Esophagus squamous epithelium (tissue), 5 donors: Measurements from ENCODE around the gene TMEM236. TPM values are rescaled to one million over a fixed set of nuclear protein-coding genes. Genes with fewer than 3 reads are reported as not detected.

Experiments used
- DNase-seq: peaks from one replicate; lab custom pipeline; 2025; lab: John Stamatoyannopoulos, UW
- H3K27ac ChIP-seq, 4 donors: fragments of 200-600 bp; sonication (generic); one replicate each; pipeline ENCODE4 v1.5.1; 2016 to 2019; ENCODE audit warnings: mild to moderate bottlenecking in 1 of 4
- H3K27me3 ChIP-seq, 4 donors: fragments of 200-600 bp; sonication (generic); 1 replicate in 3 of 4; 2 replicates in 1 of 4; pipeline versions ENCODE4 v1.5.1 to v1.6.0; 2017 to 2021; ENCODE audit warnings: antibody characterized with exemption in 1 of 4
- H3K36me3 ChIP-seq, 3 donors: fragments of 200-600 bp; sonication (generic); one replicate each; pipeline ENCODE4 v1.5.1; 2016 to 2019
- H3K4me1 ChIP-seq, 3 donors: fragments of 200-600 bp; sonication (generic); one replicate each; pipeline ENCODE4 v1.5.1; 2017 to 2019
- H3K4me3 ChIP-seq, 4 donors: fragments of 200-600 bp; sonication (generic); 1 replicate in 3 of 4; 2 replicates in 1 of 4; pipeline ENCODE4 v1.5.1; 2016 to 2019; ENCODE audit warnings: mild to moderate bottlenecking in 2 of 4, moderate library complexity in 1 of 4
- H3K9me3 ChIP-seq, 3 donors: fragments of 200-600 bp; sonication (generic); one replicate each; pipeline ENCODE4 v1.5.1; 2016 to 2019
- POLR2A ChIP-seq, 4 donors: fragments of 450-650 bp; IDR thresholded peaks; one replicate each; pipeline ENCODE4 v1.6.1; 2017; ENCODE audit warnings: antibody characterized with exemption in 4 of 4, mild to moderate bottlenecking in 4 of 4, moderate library complexity in 3 of 4
- WGBS, 2 donors: methylation state at CpG; one replicate each; pipeline ENCODE4 v1.1.5; 2018; 5-methylcytosine and 5-hydroxymethylcytosine counted together
- intact Hi-C: fragments of 100-400 bp; cut with DNase I; formaldehyde crosslinking; loops from one replicate; pipeline ENCODE4 v1.15.0; 2022
- total RNA-seq, 4 donors: library from RNA; depleted of rRNA; stranded (reverse); fragments of >200 nt; gene quantifications; one replicate each; pipeline ENCODE4 v1.1.0, GENCODE V29; 2016
- TF ChIP-seq, protein P1 (sequence below), 6 experiments: fragments of 450-650 bp in 4 of 6; fragments of 200-600 bp in 2 of 6; sonication (generic) in 2 of 6; IDR thresholded peaks; one replicate each; pipeline ENCODE4 v1.5.1; 2016 to 2019; ENCODE audit warnings: antibody characterized with exemption in 6 of 6, mild to moderate bottlenecking in 4 of 6, moderate library complexity in 4 of 6
- donor health status: DM: yes; HTN: yes; CAD: no.

TMEM236 gene
- total RNA-seq, 4 donors from 2014 or later: 0.04 to 0.76 (median 0.15) TPM

DNA sequence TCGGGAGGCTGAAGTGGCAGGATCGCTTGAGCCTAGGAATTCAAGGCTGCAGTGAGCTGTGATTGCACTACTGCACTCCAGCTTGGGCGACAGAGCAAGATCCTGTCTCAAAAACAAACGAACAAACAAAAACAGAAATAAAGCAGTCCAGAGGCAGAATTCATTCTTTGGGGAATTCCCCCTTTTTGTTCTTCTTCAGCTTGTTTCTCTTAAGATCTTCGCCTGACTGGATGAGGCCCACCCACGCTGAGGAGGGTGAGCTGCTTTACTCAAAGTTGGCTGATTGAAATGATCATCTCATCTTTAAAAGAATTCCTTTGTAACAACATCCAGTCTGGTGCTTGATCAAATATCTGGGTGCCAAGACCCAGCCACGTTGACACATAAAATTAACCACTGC is 67.8 kb downstream of the TMEM236 start:
- intact Hi-C loops: no loop called here
- H3K27ac ChIP-seq: no peak overlapping the region
- DNase-seq: no peak
- H3K4me1 ChIP-seq: no peaks in the 10 kb centered on the region
- H3K27me3 ChIP-seq: no peaks in the 10 kb centered on the region
- no peaks in the 10 kb centered on the region for H3K36me3 ChIP-seq
- no peak overlapping the region for H3K4me3 ChIP-seq
- no peaks in the 10 kb centered on the region for H3K9me3 ChIP-seq
- no peak for TF ChIP-seq POLR2A (IDR thresholded peaks at IDR 0.05)
- TF ChIP-seq, protein P1, sequence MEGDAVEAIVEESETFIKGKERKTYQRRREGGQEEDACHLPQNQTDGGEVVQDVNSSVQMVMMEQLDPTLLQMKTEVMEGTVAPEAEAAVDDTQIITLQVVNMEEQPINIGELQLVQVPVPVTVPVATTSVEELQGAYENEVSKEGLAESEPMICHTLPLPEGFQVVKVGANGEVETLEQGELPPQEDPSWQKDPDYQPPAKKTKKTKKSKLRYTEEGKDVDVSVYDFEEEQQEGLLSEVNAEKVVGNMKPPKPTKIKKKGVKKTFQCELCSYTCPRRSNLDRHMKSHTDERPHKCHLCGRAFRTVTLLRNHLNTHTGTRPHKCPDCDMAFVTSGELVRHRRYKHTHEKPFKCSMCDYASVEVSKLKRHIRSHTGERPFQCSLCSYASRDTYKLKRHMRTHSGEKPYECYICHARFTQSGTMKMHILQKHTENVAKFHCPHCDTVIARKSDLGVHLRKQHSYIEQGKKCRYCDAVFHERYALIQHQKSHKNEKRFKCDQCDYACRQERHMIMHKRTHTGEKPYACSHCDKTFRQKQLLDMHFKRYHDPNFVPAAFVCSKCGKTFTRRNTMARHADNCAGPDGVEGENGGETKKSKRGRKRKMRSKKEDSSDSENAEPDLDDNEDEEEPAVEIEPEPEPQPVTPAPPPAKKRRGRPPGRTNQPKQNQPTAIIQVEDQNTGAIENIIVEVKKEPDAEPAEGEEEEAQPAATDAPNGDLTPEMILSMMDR (IDR thresholded peaks at IDR 0.05): no peak
- 68 to 70% methylated on average over 7 of the region's 7 CpGs for WGBS, 2 donors

GRCh38 chr10:17820943-17821342 is 68.9 kb downstream of the TMEM236 start:
- TF ChIP-seq, protein P1 (IDR thresholded peaks at IDR 0.05): no peak
- WGBS, 2 donors: 71 to 77% methylated on average over 3 of the region's 3 CpGs

GRCh38 chr10:17821893-17822292 is 69.9 kb downstream of the TMEM236 start:
- Histone ChIP-seq H3K27ac (no peak overlapping the region), H3K36me3 (no peaks in the 10 kb centered on the region), H3K27me3 (no peaks in the 10 kb centered on the region), H3K4me3 (no peak overlapping the region), H3K9me3 (no peaks in the 10 kb centered on the region), H3K4me1 (no peaks in the 10 kb centered on the region)
- WGBS, 2 donors: 22 to 27% methylated on average over 1 of the region's 1 CpG
- no peak for DNase-seq
- no peak for TF ChIP-seq POLR2A (IDR thresholded peaks at IDR 0.05)
- intact Hi-C loops: no loop called here

More at GRCh38 chr10:17820943-17821342, 68.9 kb downstream of the TMEM236 start:
- Histone ChIP-seq H3K27ac (no peak overlapping the region), H3K4me3 (no peak overlapping the region), H3K9me3 (no peaks in the 10 kb centered on the region), H3K4me1 (no peaks in the 10 kb centered on the region), H3K36me3 (no peaks in the 10 kb centered on the region), H3K27me3 (no peaks in the 10 kb centered on the region)
- intact Hi-C loops: no loop called here
- no peak for DNase-seq

DNA sequence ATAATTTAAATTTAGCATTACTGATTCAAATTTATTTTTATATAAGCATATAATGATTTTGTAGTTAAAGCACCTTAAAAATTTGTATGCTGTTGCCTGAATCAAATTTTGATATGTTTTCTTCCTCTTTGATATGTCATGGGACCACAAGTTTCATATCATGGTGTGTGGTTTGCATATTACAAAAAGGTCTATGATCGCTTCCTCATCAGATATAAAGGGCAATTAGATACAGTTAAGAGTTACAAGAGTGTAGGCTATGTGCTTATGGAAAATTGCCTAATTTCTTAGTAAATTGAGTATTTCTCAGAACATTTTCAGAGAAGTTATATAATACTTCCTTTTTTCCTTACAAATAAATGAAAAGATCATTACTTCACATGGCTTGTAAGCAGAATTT is 79.3 kb downstream of the TMEM236 start:
- Histone ChIP-seq H3K27me3 (no peaks in the 10 kb centered on the region), H3K36me3 (no peaks in the 10 kb centered on the region), H3K4me1 (no peaks in the 10 kb centered on the region), H3K9me3 (no peaks in the 10 kb centered on the region), H3K4me3 (no peak overlapping the region), H3K27ac (no peak overlapping the region)
- no peak for TF ChIP-seq POLR2A (IDR thresholded peaks at IDR 0.05)
- TF ChIP-seq, protein P1 (IDR thresholded peaks at IDR 0.05): no peak
- DNase-seq: no peak
- WGBS, 2 donors: 70 to 78% methylated on average over 1 of the region's 1 CpG
- intact Hi-C loops: no loop called here

GRCh38 chr10:17831896-17832295 is 79.9 kb downstream of the TMEM236 start:
- TF ChIP-seq POLR2A (IDR thresholded peaks at IDR 0.05): no peak
- TF ChIP-seq, protein P1 (IDR thresholded peaks at IDR 0.05): no peak
- intact Hi-C loops: no loop called here
- Histone ChIP-seq H3K9me3 (no peaks in the 10 kb centered on the region), H3K4me1 (peaks cover 0 to 4% (median under 1%) of the 10 kb centered on the region in 3 donors), H3K27ac (no peak overlapping the region), H3K27me3 (no peaks in the 10 kb centered on the region), H3K36me3 (no peaks in the 10 kb centered on the region), H3K4me3 (no peak overlapping the region)
- DNase-seq: no peak
- WGBS, 2 donors: 61 to 74% methylated on average over 6 of the region's 6 CpGs

DNA sequence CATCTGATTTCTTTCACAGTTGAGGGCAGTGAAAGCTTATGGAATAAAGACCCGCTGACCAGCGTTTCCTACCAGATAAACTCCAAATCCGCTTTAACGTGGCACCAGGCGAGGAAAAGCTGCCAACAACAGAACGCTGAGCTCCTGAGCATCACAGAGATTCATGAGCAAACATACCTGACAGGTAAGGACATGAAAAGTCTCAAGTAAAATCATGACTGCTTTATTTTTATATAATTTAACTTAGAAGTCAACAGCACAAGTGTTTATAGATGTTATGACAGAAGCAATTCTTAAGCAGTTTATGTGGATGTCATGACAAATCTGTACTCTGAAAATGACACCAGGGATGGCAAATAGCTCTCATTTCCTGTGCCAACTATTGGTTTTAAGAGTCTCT is 81.7 kb downstream of the TMEM236 start:
- DNase-seq: no peak
- Histone ChIP-seq H3K4me3 (no peak overlapping the region), H3K9me3 (no peaks in the 10 kb centered on the region), H3K27ac (no peak overlapping the region), H3K4me1 (peaks cover 0 to 9% (median 3%) of the 10 kb centered on the region in 3 donors), H3K36me3 (no peaks in the 10 kb centered on the region), H3K27me3 (no peaks in the 10 kb centered on the region)
- WGBS, 2 donors: 39 to 61% methylated on average over 6 of the region's 6 CpGs
- TF ChIP-seq POLR2A (IDR thresholded peaks at IDR 0.05): no peak
- TF ChIP-seq, protein P1 (IDR thresholded peaks at IDR 0.05): no peak
- intact Hi-C loops: no loop called here
